Prostate gland (tissue), 2 donors: ENCODE data around the gene SELE. TPM values are rescaled to one million over a fixed set of nuclear protein-coding genes. Genes with fewer than 3 reads are reported as not detected.

ENCODE experiments used
- DNase-seq: peaks from one replicate; pipeline ENCODE4 v3.0.0-alpha.2; 2019; ENCODE audit warnings: low spot score
- H3K27ac ChIP-seq, 2 donors: fragments of 200-600 bp; sonication (generic); 2 replicates each; pipeline ENCODE4 v1.5.1; 2017 to 2019
- H3K27me3 ChIP-seq: fragments of 200-600 bp; sonication (generic); replicated peaks from 2 replicates; pipeline ENCODE4 v1.5.1; 2019; ENCODE audit not compliant: insufficient read depth
- H3K36me3 ChIP-seq, 2 donors: fragments of 200-600 bp; sonication (generic); 1 replicate in 1 of 2; 2 replicates in 1 of 2; pipeline versions ENCODE4 v1.5.1 to v1.8.1; 2017 to 2019
- H3K4me1 ChIP-seq: fragments of 200-600 bp; sonication (generic); replicated peaks from 2 replicates; pipeline ENCODE4 v1.5.1; 2019
- H3K4me3 ChIP-seq, 2 donors: fragments of 200-600 bp; sonication (generic); 2 replicates each; pipeline ENCODE4 v1.5.1; 2017 to 2019
- H3K9me3 ChIP-seq: fragments of 200-600 bp; sonication (generic); 2 replicates; pipeline ENCODE4 v1.5.1; 2017
- POLR2A ChIP-seq: fragments of 450-650 bp; IDR thresholded peaks from one replicate; pipeline ENCODE4 v1.6.1; 2016; ENCODE audit warnings: antibody characterized with exemption, mild to moderate bottlenecking
- POLR2AphosphoS5 ChIP-seq: sonication (generic); formaldehyde crosslinking; IDR thresholded peaks from one replicate; pipeline ENCODE4 v1.6.1; 2017; ENCODE audit warnings: antibody characterized with exemption
- WGBS: methylation state at CpG from one replicate; pipeline ENCODE4 v1.1.5; 2018; 5-methylcytosine and 5-hydroxymethylcytosine counted together
- intact Hi-C: fragments of 100-400 bp; cut with DNase I; formaldehyde crosslinking; loops from one replicate; pipeline ENCODE4 v1.14.2; 2022
- total RNA-seq, 2 donors: library from RNA; depleted of rRNA; stranded (reverse); fragments of >200 nt; gene quantifications; one replicate each; pipeline ENCODE4 v1.1.0, GENCODE V29; 2016
- TF ChIP-seq, protein P1 (sequence below), 4 experiments: fragments of 200-600 bp in 2 of 4; fragments of 450-650 bp in 2 of 4; sonication (generic) in 2 of 4; IDR thresholded peaks; 1 replicate in 3 of 4; 2 replicates in 1 of 4; pipeline ENCODE4 v1.5.1; 2016 to 2019; ENCODE audit warnings: antibody characterized with exemption in 4 of 4, mild to moderate bottlenecking in 2 of 4, moderate library complexity in 2 of 4

SELE gene
- total RNA-seq, 2 donors from 2014 or later = 1.7 to 3.0 TPM

DNA sequence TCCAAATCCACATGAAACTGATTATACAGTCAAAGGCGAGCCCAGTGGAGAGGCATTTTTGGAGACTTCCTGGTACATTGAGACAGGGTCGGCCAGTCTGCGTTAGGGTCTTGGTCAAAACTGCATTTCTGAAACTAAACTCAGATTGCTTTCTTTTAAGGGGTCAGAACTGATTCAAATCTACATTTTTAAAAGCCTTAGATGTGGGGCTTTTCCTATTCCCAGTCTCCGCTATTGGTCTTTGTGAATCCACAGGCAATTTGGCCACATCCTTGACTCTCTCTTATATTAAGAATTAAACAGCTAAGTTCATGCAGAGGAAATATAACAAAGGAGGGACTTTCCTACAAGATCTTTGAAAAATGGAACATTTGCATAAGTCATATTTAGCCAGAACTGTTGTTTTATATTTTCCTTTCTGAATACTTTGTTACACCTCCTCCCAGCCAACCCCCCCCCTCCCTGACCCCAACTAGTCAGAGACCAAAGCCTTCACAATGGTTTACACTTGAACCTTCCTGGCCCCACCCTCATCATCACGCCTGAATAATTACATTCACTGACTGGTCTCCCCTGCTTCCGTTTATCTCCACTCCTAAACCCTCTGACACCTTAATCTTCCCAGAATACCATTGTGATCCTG is 53.4 kb downstream of the SELE start:
- no peak for DNase-seq
- Histone ChIP-seq H3K4me1 (no peaks in the 10 kb centered on the region), H3K4me3 (no peak overlapping the region), H3K36me3 (no peaks in the 10 kb centered on the region), H3K9me3 (no peaks in the 10 kb centered on the region), H3K27ac (no peak overlapping the region), H3K27me3 (no peaks in the 10 kb centered on the region)
- intact Hi-C loops = no loop called here
- TF ChIP-seq POLR2A (no peak), POLR2AphosphoS5 (no peak)
- TF ChIP-seq, protein P1, sequence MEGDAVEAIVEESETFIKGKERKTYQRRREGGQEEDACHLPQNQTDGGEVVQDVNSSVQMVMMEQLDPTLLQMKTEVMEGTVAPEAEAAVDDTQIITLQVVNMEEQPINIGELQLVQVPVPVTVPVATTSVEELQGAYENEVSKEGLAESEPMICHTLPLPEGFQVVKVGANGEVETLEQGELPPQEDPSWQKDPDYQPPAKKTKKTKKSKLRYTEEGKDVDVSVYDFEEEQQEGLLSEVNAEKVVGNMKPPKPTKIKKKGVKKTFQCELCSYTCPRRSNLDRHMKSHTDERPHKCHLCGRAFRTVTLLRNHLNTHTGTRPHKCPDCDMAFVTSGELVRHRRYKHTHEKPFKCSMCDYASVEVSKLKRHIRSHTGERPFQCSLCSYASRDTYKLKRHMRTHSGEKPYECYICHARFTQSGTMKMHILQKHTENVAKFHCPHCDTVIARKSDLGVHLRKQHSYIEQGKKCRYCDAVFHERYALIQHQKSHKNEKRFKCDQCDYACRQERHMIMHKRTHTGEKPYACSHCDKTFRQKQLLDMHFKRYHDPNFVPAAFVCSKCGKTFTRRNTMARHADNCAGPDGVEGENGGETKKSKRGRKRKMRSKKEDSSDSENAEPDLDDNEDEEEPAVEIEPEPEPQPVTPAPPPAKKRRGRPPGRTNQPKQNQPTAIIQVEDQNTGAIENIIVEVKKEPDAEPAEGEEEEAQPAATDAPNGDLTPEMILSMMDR (IDR thresholded peaks at IDR 0.05) = no peak
- 65% methylated on average over 6 of the region's 6 CpGs for WGBS

DNA sequence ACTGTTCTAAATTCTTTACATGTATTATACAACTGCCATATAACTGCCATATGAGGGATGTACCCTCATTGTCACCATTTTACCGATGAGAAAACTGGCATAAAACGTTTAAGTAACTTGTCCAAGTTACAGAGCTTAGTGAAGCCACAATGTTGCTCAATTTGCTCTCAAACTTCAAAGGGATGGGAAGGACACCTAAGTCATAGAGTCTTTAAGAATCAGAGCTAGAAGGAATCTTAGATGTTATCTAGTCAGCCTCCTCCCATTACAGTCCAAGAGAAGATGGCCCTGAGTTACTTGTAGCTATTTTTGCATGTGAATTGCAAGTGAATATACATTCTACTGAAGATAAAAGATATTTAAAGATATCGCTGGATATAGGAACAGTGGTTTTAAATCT is 54.2 kb downstream of the SELE start:
- intact Hi-C loops = no loop called here
- TF ChIP-seq, protein P1 (IDR thresholded peaks at IDR 0.05) = no peak
- TF ChIP-seq POLR2A (no peak), POLR2AphosphoS5 (no peak)
- H3K4me1 ChIP-seq = no peaks in the 10 kb centered on the region
- no peak overlapping the region for H3K27ac ChIP-seq
- no peaks in the 10 kb centered on the region for H3K36me3 ChIP-seq
- no peak overlapping the region for H3K4me3 ChIP-seq
- no peak for DNase-seq
- no peaks in the 10 kb centered on the region for H3K27me3 ChIP-seq
- 63% methylated on average over 3 of the region's 3 CpGs for WGBS
- no peaks in the 10 kb centered on the region for H3K9me3 ChIP-seq

DNA sequence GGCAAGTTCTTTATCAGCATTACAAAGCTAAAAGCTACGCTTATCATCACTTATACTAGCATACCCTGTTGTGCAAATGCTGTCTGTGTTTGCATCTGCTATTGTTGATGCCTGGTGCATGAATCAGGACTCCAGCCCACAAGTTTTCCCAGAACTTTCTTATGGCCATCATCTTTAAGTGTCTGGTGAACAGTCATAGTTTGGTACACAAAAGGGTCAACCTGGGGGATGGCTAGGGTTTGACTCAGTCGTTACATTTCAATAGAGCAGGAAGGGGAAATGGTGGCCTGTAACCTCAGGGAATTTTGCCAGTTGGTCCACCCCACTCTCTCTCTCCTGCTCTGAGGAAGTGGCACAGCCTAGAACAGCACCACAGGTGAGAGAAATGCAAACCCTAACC is 57.9 kb downstream of the SELE start:
- Histone ChIP-seq H3K4me1 (no peaks in the 10 kb centered on the region), H3K27ac (no peak overlapping the region), H3K36me3 (no peaks in the 10 kb centered on the region), H3K4me3 (no peak overlapping the region), H3K27me3 (no peaks in the 10 kb centered on the region), H3K9me3 (no peaks in the 10 kb centered on the region)
- intact Hi-C loops = no loop called here
- 37% methylated on average over 2 of the region's 2 CpGs for WGBS
- DNase-seq = no peak
- TF ChIP-seq POLR2AphosphoS5 = no peak
- TF ChIP-seq, protein P1 (IDR thresholded peaks at IDR 0.05) = no peak

Other genes with a start within 250 kb of the SELE start
- 10 to 100 TPM; 10.6 to 18.7 TPM for gene SLC19A2, start 248.1 kb downstream of the SELE start, total RNA-seq
- 1 to 10 TPM; 1.1 to 8.4 TPM for gene F5, start 147.6 kb downstream of the SELE start, total RNA-seq
- gene SELP, start 104.0 kb downstream of the SELE start, total RNA-seq = 10 to 100 TPM in 1 of 2 donors, 1 to 10 TPM in 1; 9.1 to 10.8 TPM
- gene SELL, start 22.5 kb downstream of the SELE start, total RNA-seq = 1 to 10 TPM; 1.3 to 4.8 TPM
- gene METTL18, start 60.8 kb upstream of the SELE start, total RNA-seq = 1 to 10 TPM; 5.7 to 7.5 TPM
- 10 to 100 TPM; 15.8 to 18.6 TPM for gene SCYL3, start 159.8 kb upstream of the SELE start, total RNA-seq